H1 (cell line): ENCODE measurements around the gene MRPS24.

ENCODE experiments used
- CHD1 ChIP-seq: IDR thresholded peaks from 2 replicates; pipeline ENCODE4 v1.6.1; 2012; ENCODE audit warnings: low read depth, low read length, improper control_type of control experiment
- CHD2 ChIP-seq: IDR thresholded peaks from 2 replicates; pipeline ENCODE4 v1.6.1; 2012; ENCODE audit warnings: low read length, improper control_type of control experiment
- CREB1 ChIP-seq: IDR thresholded peaks from 2 replicates; pipeline ENCODE4 v1.6.1; 2012; ENCODE audit warnings: inconsistent platforms
- EP300 ChIP-seq, 2 experiments: IDR thresholded peaks; 1 replicate in 1 of 2; 2 replicates in 1 of 2; pipeline ENCODE4 v1.6.1; 2011 to 2012; ENCODE audit warnings: low read depth in 2 of 2, low read length in 2 of 2, mild to moderate bottlenecking in 2 of 2, borderline replicate concordance in 1 of 2, inconsistent platforms in 1 of 2, moderate library complexity in 1 of 2
- GABPA ChIP-seq: IDR thresholded peaks from 2 replicates; pipeline ENCODE4 v1.6.1; 2011; ENCODE audit warnings: mild to moderate bottlenecking, low read length, moderate library complexity, borderline replicate concordance; ENCODE audit not compliant: insufficient read depth
- HDAC2 ChIP-seq, 2 experiments: fragments of 300-600 bp in 1 of 2; sonication (generic) in 1 of 2; IDR thresholded peaks; 2 replicates each; pipeline ENCODE4 v1.6.1; 2011 to 2012; ENCODE audit warnings: low read depth in 2 of 2, low read length in 2 of 2, mild to moderate bottlenecking in 2 of 2, moderate library complexity in 2 of 2, borderline replicate concordance in 1 of 2, inconsistent platforms in 1 of 2
- JUND ChIP-seq: IDR thresholded peaks from 2 replicates; pipeline ENCODE4 v1.6.1; 2011; ENCODE audit warnings: mild to moderate bottlenecking, improper control_type of control experiment, low read length
- POLR2AphosphoS5 ChIP-seq: IDR thresholded peaks from 2 replicates; pipeline ENCODE4 v1.6.1; 2011; ENCODE audit warnings: low read depth, low read length
- SIN3A ChIP-seq, 2 experiments: IDR thresholded peaks in 1 of 2; conservative IDR thresholded peaks in 1 of 2; 2 replicates each; pipeline ENCODE4 v1.6.1; 2011 to 2012; ENCODE audit warnings: low read length in 2 of 2, improper control_type of control experiment in 1 of 2, low read depth in 1 of 2, mild to moderate bottlenecking in 1 of 2
- SP1 ChIP-seq: IDR thresholded peaks from 2 replicates; pipeline ENCODE4 v1.6.1; 2011; ENCODE audit warnings: low read depth, low read length
- TBP ChIP-seq: IDR thresholded peaks from 2 replicates; pipeline ENCODE4 v1.6.1; 2011; ENCODE audit warnings: low read depth, low read length, improper control_type of control experiment
- TCF12 ChIP-seq: IDR thresholded peaks from 2 replicates; pipeline ENCODE4 v1.6.1; 2011; ENCODE audit warnings: low read depth, mild to moderate bottlenecking, low read length
- TF ChIP-seq, protein P1 (sequence below), 3 experiments: IDR thresholded peaks; 1 replicate in 2 of 3; 2 replicates in 1 of 3; pipeline versions ENCODE4 v1.5.1 to v1.6.1; 2011; ENCODE audit warnings: low read length in 3 of 3, mild to moderate bottlenecking in 3 of 3, inconsistent platforms in 2 of 3, low read depth in 1 of 3, moderate library complexity in 1 of 3; ENCODE audit not compliant: insufficient read depth in 1 of 3; ENCODE audit errors: control extremely low read depth in 1 of 3
- TF ChIP-seq, protein P2 (sequence below): IDR thresholded peaks from 2 replicates; pipeline ENCODE4 v1.6.1; 2011; ENCODE audit warnings: low read length, improper control_type of control experiment

DNA sequence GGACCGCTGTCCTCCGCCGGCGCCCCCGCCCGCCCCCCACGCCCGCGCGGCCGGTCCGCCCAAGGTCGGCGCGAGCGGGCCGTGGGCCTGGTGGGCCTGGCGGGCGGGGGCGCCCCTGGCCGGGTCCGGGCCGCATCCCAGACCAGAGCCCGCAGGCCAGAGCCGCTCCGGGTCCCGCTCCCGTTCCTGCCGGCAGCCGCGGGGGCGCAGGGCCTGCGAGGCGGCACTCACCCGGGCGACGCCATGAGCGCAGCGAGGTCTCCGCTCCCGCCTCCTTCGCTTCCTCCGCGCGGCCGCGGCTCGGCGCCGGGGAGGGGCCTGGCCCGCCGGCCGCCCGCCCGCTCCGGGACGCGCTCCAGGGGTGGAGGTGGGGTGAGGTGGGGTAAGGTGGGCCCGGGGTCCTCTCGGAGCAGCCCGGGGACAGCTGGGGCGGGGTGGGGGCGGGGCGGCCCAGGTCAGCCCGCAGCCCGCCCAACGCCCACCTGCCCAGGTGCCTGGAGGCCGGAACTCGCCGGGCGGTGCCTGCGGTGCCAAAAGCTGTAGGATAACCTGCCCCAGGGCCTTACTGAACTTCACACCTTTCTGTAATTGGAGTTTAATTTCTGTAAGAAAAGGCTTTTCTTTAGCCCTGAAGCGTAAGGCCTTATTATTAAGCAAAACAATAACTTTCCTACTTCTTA, 37.2 kb upstream of the MRPS24 start, which contains the start of gene URGCP:
- no peak for TF ChIP-seq JUND
- TF ChIP-seq, protein P1, sequence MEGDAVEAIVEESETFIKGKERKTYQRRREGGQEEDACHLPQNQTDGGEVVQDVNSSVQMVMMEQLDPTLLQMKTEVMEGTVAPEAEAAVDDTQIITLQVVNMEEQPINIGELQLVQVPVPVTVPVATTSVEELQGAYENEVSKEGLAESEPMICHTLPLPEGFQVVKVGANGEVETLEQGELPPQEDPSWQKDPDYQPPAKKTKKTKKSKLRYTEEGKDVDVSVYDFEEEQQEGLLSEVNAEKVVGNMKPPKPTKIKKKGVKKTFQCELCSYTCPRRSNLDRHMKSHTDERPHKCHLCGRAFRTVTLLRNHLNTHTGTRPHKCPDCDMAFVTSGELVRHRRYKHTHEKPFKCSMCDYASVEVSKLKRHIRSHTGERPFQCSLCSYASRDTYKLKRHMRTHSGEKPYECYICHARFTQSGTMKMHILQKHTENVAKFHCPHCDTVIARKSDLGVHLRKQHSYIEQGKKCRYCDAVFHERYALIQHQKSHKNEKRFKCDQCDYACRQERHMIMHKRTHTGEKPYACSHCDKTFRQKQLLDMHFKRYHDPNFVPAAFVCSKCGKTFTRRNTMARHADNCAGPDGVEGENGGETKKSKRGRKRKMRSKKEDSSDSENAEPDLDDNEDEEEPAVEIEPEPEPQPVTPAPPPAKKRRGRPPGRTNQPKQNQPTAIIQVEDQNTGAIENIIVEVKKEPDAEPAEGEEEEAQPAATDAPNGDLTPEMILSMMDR (IDR thresholded peaks at IDR 0.05; ENCODE audit: control extremely low read depth in 1 of 3, insufficient read depth in 1 of 3, low read depth in 1 of 3, low read length in 3 of 3), result no peak
- TF ChIP-seq CHD2, result no peak
- peak; percentile 26; the same call in 1 of the 2 replicates for TF ChIP-seq POLR2AphosphoS5
- no peak for TF ChIP-seq HDAC2 (IDR thresholded peaks at IDR 0.05; ENCODE audit: borderline replicate concordance in 1 of 2, low read depth in 2 of 2, low read length in 2 of 2)
- TF ChIP-seq CHD1, result no peak
- no peak for TF ChIP-seq EP300 (IDR thresholded peaks at IDR 0.05; ENCODE audit: borderline replicate concordance in 1 of 2, low read depth in 2 of 2, low read length in 2 of 2)
- TF ChIP-seq CREB1, result no peak
- no peak for TF ChIP-seq SP1
- 0 out of 4 replicates have a peak, but pooled peaks of 1 of the 2 experiments have one; percentile 27 for TF ChIP-seq SIN3A (conservative IDR thresholded peaks at IDR 0.05 in 1 of 2, IDR thresholded peaks at IDR 0.05 in 1 of 2; ENCODE audit: low read depth in 1 of 2, low read length in 2 of 2)
- TF ChIP-seq, protein P2, sequence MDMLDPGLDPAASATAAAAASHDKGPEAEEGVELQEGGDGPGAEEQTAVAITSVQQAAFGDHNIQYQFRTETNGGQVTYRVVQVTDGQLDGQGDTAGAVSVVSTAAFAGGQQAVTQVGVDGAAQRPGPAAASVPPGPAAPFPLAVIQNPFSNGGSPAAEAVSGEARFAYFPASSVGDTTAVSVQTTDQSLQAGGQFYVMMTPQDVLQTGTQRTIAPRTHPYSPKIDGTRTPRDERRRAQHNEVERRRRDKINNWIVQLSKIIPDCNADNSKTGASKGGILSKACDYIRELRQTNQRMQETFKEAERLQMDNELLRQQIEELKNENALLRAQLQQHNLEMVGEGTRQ, result no peak
- no peak for TF ChIP-seq TCF12
- TF ChIP-seq GABPA, result no peak
- no peak for TF ChIP-seq TBP
